Stomach (tissue), 9 donors: ENCODE data around the gene SGTA. TPM values are rescaled to one million over a fixed set of nuclear protein-coding genes. Genes with fewer than 3 reads are reported as not detected.
"Not testable (repeated sequence)": the region's sequence is repeated elsewhere in the genome, so short reads cannot be mapped to it uniquely, and the experiment has no call there.

Experiments used
- DNase-seq, 2 donors: peaks; one replicate each; pipeline versions ENCODE4 v3.0.0 to v3.0.0-alpha.2; 2013 to 2019
- H3K27ac ChIP-seq, 5 donors: fragments of 200-600 bp in 4 of 5; sonication (generic) in 4 of 5; one replicate each; pipeline ENCODE4 v1.5.1; 2013 to 2019; ENCODE audit warnings: mild to moderate bottlenecking in 1 of 5, moderate library complexity in 1 of 5
- H3K27me3 ChIP-seq, 3 donors: fragments of 200-600 bp; sonication (generic); one replicate each; pipeline ENCODE4 v1.5.1; 2017 to 2019; ENCODE audit warnings: mixed run types in 1 of 3
- H3K36me3 ChIP-seq, 4 donors: fragments of 200-600 bp; sonication (generic); 1 replicate in 3 of 4; 2 replicates in 1 of 4; pipeline ENCODE4 v1.5.1; 2016 to 2019
- H3K4me1 ChIP-seq, 4 donors: fragments of 200-600 bp; sonication (generic); one replicate each; pipeline ENCODE4 v1.5.1; 2016 to 2019
- H3K4me3 ChIP-seq, 4 donors: fragments of 200-600 bp; sonication (generic) in 3 of 4; one replicate each; pipeline ENCODE4 v1.5.1; 2016 to 2019; ENCODE audit warnings: mild to moderate bottlenecking in 1 of 4
- H3K9me3 ChIP-seq, 4 donors: fragments of 200-600 bp; sonication (generic); one replicate each; pipeline ENCODE4 v1.5.1; 2016 to 2019
- EP300 ChIP-seq: sonication (generic); formaldehyde crosslinking; IDR thresholded peaks from one replicate; pipeline ENCODE4 v1.6.1; 2017; ENCODE audit warnings: antibody characterized with exemption
- POLR2A ChIP-seq, 4 donors: fragments of 450-650 bp; IDR thresholded peaks; one replicate each; pipeline ENCODE4 v1.6.1; 2016; ENCODE audit warnings: antibody characterized with exemption in 4 of 4, control low read depth in 2 of 4, mild to moderate bottlenecking in 1 of 4, moderate library complexity in 1 of 4
- POLR2AphosphoS5 ChIP-seq, 3 donors: sonication (generic); formaldehyde crosslinking; IDR thresholded peaks; one replicate each; pipeline ENCODE4 v1.6.1; 2016; ENCODE audit warnings: antibody characterized with exemption in 3 of 3
- WGBS, 5 donors: extraction: QIAGEN DNeasy Blood & Tissue Kit in 3 of 5; methylation state at CpG; one replicate each; pipeline versions ENCODE4 v1.1.5 to v1.1.7; 2013 to 2018; 5-methylcytosine and 5-hydroxymethylcytosine counted together
- intact Hi-C: fragments of 100-400 bp; cut with DNase I; formaldehyde crosslinking; loops from one replicate; pipeline ENCODE4 v1.15.1; 2023; ENCODE audit warnings: low total_unique reads
- polyA plus RNA-seq, 3 donors: library from polyadenylated mRNA; stranded (reverse); fragments of 200-250 nt; gene quantifications; one replicate each; pipeline ENCODE4 v1.2.3, GENCODE V29; 2013
- total RNA-seq, 5 donors: library from RNA; depleted of rRNA; stranded (reverse); fragments of >200 nt; gene quantifications; one replicate each; pipeline versions ENCODE4 v1.1.0 to v1.2.3, GENCODE V29; 2014 to 2016
- TF ChIP-seq, protein P1 (sequence below), 7 experiments: fragments of 450-650 bp in 4 of 7; fragments of 200-600 bp in 3 of 7; sonication (generic) in 3 of 7; IDR thresholded peaks; one replicate each; pipeline ENCODE4 v1.5.1; 2016 to 2019; ENCODE audit warnings: antibody characterized with exemption in 7 of 7, control low read depth in 2 of 7, mild to moderate bottlenecking in 1 of 7
- donor health status: healthy with polysubstance abuse.
- donor health status: Bipolar disorder and iron deficiency.
- donor health status: healthy.

Gene SGTA
- total and polyA plus RNA-seq, 8 donors = 18.5 to 173 (median 52.7) TPM

DNA sequence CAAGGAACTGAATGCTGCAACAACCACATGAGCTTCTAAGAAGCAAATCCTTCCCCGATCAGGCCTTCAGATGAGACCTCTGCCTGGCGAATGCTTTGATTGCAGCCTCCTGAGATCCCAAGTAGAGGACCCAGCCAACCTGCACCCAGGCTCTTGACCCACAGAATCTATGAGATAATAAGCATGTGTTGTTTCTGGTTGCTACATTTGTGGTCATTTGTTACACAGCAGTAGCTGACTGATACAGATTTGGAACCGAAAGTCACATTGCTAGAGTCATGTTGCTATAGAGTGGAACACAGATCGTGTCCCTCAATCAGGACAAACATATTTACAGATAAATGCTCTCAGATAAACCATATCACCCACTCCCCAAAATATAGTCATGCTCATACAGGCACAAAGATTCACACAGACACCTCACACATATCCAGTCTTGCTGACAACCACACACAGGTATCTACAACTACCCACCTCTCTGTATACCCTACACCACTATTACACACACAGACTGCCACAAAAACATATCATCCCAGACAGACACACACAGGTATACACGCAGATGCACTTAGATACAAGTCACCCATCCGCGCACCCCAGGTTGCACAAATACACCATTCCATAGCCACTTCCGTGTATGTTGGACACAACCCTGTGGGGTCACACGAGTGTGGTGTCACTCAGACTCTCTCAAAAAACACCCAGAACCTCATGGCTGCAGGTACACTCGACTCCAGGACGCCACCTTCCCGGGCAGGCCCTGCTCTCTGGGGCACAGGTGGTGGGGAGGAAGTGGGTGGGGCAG, 67.4 kb downstream of the SGTA start:
- H3K4me3 ChIP-seq = no peak overlapping the region
- H3K36me3 ChIP-seq = no peaks in the 10 kb centered on the region
- intact Hi-C loops = no loop called here
- DNase-seq = peak in 1 of 2 donors; percentile 1
- H3K4me1 ChIP-seq = peaks cover 10 to 13% (median 11%) of the 10 kb centered on the region in 4 donors
- H3K27ac ChIP-seq = no peak overlapping the region
- 92 to 94% (median 92%) methylated on average over 11 to 12 of the region's 12 CpGs for WGBS, 5 donors
- H3K27me3 ChIP-seq = peaks cover 1 to 28% (median 15%) of the 10 kb centered on the region in 3 donors
- TF ChIP-seq EP300 = no peak
- TF ChIP-seq, protein P1, sequence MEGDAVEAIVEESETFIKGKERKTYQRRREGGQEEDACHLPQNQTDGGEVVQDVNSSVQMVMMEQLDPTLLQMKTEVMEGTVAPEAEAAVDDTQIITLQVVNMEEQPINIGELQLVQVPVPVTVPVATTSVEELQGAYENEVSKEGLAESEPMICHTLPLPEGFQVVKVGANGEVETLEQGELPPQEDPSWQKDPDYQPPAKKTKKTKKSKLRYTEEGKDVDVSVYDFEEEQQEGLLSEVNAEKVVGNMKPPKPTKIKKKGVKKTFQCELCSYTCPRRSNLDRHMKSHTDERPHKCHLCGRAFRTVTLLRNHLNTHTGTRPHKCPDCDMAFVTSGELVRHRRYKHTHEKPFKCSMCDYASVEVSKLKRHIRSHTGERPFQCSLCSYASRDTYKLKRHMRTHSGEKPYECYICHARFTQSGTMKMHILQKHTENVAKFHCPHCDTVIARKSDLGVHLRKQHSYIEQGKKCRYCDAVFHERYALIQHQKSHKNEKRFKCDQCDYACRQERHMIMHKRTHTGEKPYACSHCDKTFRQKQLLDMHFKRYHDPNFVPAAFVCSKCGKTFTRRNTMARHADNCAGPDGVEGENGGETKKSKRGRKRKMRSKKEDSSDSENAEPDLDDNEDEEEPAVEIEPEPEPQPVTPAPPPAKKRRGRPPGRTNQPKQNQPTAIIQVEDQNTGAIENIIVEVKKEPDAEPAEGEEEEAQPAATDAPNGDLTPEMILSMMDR (IDR thresholded peaks at IDR 0.05) = no peak
- TF ChIP-seq POLR2AphosphoS5 (IDR thresholded peaks at IDR 0.05) = no peak
- no peak for TF ChIP-seq POLR2A (IDR thresholded peaks at IDR 0.05)
- H3K9me3 ChIP-seq = peaks cover 6 to 13% (median 10%) of the 10 kb centered on the region in 4 donors

DNA sequence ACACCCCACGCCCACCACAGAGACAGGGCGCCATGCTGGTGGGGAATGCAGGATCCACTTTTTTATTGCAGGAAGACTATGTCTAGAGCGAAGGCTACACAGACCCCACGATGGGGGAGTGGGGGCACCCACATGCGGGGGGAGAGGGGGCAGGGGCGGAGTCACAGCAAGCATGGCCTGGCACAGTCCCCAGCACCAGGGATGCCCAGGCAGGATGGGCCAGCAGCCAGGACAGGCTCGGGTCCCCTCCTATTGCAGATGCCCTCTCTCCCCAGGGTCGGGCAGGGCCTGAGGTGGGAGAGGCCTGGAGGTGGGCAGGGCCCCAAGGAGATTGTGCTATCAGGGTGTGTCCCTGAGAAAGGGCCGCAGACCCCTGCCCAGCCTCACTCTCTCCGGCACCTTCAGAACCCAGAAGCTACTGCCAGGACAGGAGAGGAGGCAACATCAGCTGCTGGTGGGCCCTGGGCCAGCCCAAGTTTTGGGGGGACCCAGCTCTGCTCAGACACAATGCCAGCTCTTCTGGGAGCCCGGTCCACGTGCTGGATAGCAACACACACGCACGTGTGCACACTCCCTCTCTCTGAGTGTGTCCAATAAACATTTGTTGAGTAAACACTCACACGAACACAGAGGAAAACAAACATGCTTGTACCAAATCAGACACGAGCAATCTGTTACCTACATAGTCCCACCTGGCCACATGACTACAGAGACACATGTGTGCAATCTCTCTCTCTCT, 68.4 kb downstream of the SGTA start:
- DNase-seq = peak in 1 of 2 donors; percentile 1
- peaks cover 0 to 4% (median 1%) of the 10 kb centered on the region in 4 donors for H3K4me1 ChIP-seq
- peaks cover 0 to 19% (median 6%) of the 10 kb centered on the region in 3 donors for H3K27me3 ChIP-seq
- no peak overlapping the region for H3K4me3 ChIP-seq
- no peak overlapping the region for H3K27ac ChIP-seq
- no peaks in the 10 kb centered on the region for H3K36me3 ChIP-seq
- no peak for TF ChIP-seq POLR2A (IDR thresholded peaks at IDR 0.05)
- H3K9me3 ChIP-seq = peaks cover 6 to 13% (median 10%) of the 10 kb centered on the region in 4 donors
- intact Hi-C loops = no loop called here
- 66 to 79% (median 72%) methylated on average over 13 to 16 of the region's 16 CpGs for WGBS, 5 donors

DNA sequence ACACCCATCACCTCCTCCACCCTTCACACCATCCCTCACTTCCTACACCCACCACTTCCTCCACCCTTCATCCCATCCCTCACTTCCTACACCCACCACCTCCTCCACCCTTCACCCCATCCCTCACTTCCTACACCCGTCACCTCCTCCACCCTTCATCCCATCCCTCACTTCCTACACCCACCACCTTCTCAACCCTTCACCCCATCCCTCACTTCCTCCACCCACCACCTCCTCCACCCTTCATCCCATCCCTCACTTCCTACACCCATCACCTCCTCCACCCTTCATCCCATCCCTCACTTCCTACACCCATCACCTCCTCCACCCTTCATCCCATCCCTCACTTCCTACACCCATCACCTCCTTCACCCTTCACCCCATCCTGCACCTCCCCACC, 69.0 kb downstream of the SGTA start:
- H3K36me3 ChIP-seq, DNase-seq, H3K4me3 ChIP-seq, H3K4me1 ChIP-seq, intact Hi-C loops, H3K27ac ChIP-seq: not testable (repeated sequence)
- Histone ChIP-seq H3K27me3 (peaks cover 0 to 13% (median 0%) of the 10 kb centered on the region in 3 donors), H3K9me3 (peaks cover 6 to 13% (median 10%) of the 10 kb centered on the region in 4 donors)
- 50 to 94% (median 67%) methylated on average over 1 of the region's 1 CpG for WGBS, 5 donors

DNA sequence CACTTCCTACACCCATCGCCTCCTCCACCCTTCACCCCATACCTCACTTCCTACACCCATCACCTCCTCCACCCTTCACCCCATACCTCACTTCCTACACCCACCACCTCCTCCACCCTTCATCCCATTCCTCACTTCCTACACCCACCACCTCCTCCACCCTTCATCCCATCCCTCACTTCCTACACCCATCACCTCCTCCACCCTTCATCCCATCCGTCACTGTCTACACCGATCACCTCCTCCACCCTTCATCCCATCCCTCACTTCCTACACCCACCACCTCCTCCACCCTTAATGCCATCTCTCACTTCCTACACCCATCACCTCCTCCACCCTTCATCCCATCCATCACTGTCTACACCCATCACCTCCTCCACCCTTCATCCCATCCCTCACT, 69.9 kb downstream of the SGTA start:
- DNase-seq, H3K27me3 ChIP-seq, H3K27ac ChIP-seq, H3K36me3 ChIP-seq, H3K4me3 ChIP-seq, H3K4me1 ChIP-seq, intact Hi-C loops: not testable (repeated sequence)
- H3K9me3 ChIP-seq = peaks cover 6 to 13% (median 10%) of the 10 kb centered on the region in 4 donors
- WGBS, 5 donors = 84 to 96% (median 91%) methylated on average over 3 of the region's 3 CpGs

DNA sequence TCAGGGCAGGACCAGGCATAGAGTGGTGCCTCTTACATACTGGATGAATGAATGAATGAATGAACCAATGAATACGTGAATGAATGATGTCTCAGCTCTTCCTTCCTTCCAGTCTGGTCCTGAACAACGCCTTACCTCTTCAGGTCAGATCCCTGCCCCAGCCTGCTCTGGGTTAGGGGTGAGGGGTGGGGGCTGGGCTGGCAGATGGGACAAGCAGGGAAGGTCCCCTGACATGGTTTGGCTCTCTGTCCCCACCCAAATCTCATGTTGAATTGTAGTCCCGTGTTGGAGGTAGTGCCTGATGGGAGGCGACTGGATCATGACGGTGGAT, 71.2 kb downstream of the SGTA start:
- Histone ChIP-seq H3K27me3 (peaks cover 0 to 7% (median 0%) of the 10 kb centered on the region in 3 donors), H3K36me3 (no peaks in the 10 kb centered on the region), H3K27ac (no peak overlapping the region), H3K4me3 (no peak overlapping the region), H3K4me1 (no peaks in the 10 kb centered on the region), H3K9me3 (peaks cover 6 to 13% (median 10%) of the 10 kb centered on the region in 4 donors)
- 67 to 80% (median 71%) methylated on average over 4 to 5 of the region's 5 CpGs for WGBS, 5 donors
- no peak for TF ChIP-seq EP300
- intact Hi-C loops = no loop called here
- no peak for DNase-seq

DNA sequence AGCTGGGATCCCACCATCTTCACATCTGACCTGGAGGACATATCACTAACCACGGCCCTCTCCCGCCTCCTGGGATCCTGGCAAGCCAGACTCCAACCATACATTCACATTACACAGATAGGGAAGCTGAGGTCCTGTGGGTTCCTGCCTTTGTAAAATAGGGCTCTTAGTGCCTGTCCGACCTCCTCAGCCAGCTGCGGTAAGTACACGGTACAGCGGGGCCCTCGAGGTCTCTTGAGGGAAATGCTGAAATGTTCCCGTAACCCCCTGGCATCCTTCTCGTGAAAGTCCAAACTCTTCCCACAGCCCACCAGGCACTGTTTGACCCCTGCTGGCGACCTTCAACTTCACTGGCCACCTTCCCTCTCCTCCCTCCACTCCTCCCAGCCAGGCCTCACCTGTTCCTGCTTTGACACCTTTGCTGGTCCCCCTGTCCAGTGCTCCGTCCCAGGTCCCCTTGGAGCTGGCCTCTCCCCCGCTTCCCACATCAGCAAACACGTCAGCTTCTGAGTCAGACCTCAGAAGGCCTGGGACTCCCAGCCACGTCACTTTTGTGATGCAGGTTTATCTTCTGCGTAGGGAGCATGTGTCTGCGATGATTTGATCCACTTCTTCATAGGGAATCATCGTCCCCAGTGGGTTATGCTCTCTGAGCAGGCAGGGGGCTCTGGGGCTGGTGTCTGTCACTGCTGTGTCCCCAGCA, 71.8 kb downstream of the SGTA start:
- DNase-seq = no peak

More for the DNA sequence above, 71.8 kb downstream of the SGTA start:
- Histone ChIP-seq H3K9me3 (peaks cover 6 to 13% (median 10%) of the 10 kb centered on the region in 4 donors), H3K4me1 (no peaks in the 10 kb centered on the region), H3K27ac (no peak overlapping the region), H3K27me3 (peaks cover 0 to 7% (median 0%) of the 10 kb centered on the region in 3 donors), H3K4me3 (no peak overlapping the region), H3K36me3 (no peaks in the 10 kb centered on the region)
- 59 to 65% (median 64%) methylated on average over 17 of the region's 17 CpGs for WGBS, 5 donors
- intact Hi-C loops = no loop called here
- TF ChIP-seq, protein P1 (IDR thresholded peaks at IDR 0.05) = no peak
- TF ChIP-seq POLR2AphosphoS5 (IDR thresholded peaks at IDR 0.05) (no peak), EP300 (no peak), POLR2A (IDR thresholded peaks at IDR 0.05) (no peak)
